HG02981 (cell line): ENCODE results near the gene TENM3.

ENCODE experiments used
- ATAC-seq: cut with Tn5 transposase; IDR thresholded peaks from one replicate; pipeline ENCODE4 v1.9.1; 2021; ENCODE audit warnings: mild to moderate bottlenecking, moderate library complexity; ENCODE audit not compliant: unreplicated experiment

The TENM3 gene

DNA sequence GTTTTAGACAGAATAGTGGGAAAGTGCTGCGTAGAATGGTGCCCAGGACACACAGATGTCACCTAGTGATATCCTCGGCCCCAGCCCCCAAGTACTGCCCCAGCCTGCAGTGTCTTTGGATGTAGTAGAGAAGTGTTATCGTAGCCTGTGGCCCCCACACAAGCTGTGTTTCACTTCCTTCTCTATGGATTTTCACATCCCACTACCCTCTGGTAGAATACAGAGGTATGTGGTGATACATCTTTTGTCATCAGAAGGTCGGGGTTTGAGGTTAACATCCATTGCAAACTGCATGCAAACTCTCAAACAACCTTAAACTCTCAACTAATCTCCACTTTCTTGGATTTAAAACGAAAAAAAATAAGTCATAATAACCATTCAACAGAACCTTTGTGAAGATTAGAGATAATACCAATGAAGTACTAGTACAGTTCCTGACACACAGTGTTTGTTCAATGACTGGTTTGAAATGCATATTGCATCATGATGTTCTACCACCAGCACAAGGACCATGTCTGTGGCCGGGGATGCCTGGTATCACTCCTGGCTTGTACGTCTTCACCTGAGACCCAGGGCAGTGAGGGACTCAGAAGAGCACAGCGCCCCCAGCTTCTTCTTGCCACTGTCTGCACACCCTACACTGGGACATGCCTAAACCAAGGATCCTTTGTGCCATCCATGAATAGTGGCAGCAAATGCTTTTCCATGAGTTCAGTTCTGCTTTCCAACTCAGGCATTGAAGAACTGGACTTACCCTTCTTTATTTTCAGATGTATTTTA, 406.7 kb downstream of the TENM3 start:
- ATAC-seq: no peak

DNA sequence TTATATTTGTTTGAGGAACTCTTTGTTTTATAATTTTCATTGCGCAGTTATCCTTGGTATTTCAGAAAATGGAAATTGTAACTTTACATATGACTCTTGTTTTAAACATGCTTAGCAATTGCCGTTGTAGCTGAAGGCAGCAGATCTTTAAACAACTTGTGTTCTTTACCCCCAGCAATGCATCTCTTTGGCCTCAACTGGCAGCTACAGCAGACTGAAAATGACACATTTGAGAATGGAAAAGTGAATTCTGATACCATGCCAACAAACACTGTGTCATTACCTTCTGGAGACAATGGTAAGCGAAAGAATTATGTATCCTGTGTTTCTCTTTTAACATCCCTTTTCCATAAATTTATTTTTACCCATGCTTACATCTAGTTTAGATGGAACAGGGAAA, 410.4 kb downstream of the TENM3 start:
- no peak for ATAC-seq

DNA sequence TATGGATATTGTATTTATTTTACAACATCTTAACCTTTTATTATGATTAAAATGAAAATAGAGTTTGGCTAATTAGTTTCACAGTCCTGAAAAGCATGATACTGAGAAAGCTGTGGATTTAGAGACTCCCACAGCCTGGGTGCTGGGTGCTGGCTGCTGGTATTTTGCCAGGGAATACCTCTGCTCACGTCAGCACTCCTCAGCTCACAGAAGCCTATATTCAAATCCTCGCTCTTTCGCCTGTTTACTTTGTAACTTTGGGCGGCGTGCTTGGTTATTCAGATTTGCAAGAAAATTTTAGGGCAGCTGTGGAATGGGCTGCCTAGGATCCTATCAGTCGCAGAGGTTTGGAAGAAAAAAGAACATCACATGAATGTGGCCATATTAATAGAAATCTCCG, 412.1 kb downstream of the TENM3 start:
- no peak for ATAC-seq

DNA sequence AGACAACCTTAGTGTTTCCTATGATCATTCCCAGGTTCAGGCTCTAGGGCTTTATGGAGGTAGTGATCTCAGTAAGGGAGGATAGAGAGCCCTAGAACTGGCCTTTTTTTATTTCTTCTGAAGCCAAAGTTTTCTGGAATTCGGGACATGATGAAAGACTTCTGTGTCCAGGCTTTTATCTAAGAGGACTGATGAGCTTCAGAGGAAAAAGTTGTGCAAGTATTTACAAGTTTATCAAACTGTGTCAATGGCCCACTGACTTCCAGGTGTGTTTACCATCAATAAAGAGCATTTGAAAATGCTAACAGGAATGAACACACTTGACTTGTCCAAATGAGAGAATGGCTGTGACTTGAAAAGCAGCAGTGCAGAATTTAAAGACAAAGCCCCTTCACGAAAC, 419.3 kb downstream of the TENM3 start:
- ATAC-seq: no peak

DNA sequence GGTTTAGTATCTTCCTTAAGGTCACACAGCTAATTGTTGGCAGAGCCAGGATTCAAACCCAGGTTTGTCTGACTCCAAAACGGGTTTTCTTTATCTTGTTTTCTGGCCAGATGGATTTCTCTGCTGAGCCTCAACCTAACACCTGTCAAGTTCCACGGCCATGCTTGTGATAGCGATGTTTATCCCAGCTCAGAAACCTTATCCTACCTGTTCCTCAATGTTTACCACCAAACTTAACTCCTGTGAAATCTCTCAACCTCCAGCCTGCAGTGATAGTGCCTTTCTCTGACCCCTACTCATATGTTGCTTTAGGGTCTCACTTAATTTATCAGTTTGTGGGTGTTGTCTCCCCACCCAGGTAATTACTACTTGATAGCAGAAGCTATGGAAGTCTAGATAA, 428.0 kb downstream of the TENM3 start:
- ATAC-seq: no peak

DNA sequence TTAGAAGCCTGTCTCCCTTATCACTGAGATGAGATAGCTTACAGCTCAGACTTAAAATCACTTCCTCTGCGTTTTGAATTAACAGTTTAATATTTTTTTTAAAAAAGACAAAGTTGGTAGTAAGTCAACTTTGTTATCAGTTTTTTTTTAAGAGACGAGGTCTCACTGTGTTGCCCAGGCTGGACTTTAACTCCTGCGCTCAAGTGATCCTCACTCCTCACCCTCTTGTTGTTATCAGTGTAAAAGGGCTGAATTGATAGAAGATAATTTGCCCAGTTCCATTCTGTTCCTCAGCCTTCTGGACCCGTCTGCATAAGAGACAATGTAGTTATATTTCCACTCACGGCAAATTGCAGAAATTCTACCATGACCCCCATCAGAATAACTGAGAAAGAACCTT, 428.5 kb downstream of the TENM3 start:
- no peak for ATAC-seq

DNA sequence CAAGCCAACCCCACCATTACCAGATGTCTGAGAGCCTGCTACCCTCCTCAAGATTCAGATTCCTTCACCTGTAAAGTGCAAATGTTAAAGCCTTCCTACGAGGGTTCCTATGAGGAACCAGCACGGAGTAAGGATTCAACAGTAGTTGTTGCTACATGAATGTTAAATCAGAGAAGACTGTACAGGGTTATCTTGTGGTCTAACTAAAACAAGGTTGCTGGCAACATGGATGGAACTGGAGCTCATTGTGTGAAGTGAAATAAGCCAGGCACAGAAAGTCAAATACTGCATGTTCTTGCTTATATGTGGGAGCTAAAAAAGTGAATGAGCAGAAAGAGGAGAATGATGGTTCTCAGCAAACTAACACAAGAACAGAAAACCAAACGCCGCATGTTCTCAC, 435.4 kb downstream of the TENM3 start:
- no peak for ATAC-seq

DNA sequence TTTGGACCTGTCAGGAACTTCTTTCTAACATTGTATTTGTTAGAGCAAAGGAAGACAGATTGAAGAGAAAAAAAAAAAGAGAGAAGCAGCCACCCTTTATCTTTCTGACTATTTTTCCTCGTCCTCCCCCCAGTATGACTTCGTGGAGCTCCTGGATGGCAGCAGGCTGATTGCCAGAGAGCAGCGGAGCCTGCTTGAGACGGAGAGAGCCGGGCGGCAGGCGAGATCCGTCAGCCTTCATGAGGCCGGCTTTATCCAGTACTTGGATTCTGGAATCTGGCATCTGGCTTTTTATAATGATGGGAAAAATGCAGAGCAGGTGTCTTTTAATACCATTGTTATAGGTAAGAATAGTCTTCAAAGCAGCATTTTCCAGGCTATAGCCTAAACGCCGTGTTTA, 436.3 kb downstream of the TENM3 start:
- ATAC-seq: no peak

DNA sequence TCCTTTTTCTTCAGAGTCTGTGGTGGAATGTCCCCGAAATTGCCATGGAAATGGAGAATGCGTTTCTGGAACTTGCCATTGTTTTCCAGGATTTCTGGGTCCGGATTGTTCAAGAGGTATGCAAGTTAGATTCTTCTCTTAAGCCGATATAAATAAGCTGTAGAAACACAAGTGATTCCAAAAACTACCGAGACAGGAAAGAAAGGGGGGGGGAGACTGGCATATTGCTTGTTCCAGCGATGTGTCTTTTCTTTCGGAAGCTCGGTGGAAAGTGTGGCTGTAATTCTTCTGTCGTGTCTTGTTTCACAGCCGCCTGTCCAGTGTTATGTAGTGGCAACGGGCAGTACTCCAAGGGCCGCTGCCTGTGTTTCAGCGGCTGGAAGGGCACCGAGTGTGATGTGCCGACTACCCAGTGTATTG, 437.0 kb downstream of the TENM3 start:
- ATAC-seq: no peak

DNA sequence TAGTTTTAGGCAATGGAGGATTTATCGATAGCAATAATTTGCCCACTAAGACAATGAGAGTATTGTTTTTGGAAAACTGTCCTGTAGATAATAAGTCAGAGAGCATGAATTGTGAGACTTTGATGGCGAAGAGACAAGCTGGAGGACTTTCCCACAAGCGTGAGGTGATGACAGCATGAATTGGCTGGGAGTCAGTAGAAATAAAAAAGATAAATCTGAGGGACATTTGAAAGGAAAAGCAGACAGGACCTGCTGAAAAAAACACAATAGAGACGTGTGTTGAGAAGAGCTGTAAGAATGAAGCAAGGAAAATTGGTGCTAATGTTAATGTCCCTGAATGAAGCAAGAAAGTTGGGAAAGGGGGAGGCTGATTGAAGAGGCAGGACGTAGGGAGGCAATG, 440.5 kb downstream of the TENM3 start:
- ATAC-seq: no peak

DNA sequence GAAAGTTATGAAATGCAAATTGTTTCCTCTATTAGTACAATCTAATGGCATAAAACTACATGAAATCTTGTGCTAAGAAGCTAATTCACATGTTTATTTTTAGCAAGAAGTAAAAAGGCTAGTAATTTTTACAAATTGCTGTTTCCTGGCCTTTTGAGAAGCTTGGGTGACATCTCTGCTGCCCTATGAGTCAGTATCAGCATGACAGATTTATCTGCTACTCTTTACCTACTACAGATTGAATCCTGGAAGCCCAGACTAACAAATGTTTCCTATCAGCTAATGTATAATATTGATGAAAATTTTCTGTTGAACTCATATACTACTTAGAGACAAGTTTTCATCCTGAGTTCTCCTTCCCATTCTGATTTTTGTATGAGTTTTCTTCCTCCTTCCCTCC, 441.6 kb downstream of the TENM3 start:
- no peak for ATAC-seq

DNA sequence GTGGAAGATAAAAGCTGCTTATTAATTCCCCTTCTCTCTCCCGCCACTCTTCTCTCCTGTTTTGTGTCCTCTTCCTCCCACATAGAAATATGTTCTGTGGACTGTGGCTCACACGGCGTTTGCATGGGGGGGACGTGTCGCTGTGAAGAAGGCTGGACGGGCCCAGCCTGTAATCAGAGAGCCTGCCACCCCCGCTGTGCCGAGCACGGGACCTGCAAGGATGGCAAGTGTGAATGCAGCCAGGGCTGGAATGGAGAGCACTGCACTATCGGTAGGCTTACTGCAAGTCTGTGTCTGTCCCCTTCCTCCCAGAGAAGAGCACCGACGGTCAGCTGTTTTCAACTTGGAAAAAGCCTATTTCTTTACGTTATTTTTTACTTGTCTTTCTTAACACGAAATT, 444.9 kb downstream of the TENM3 start:
- ATAC-seq: no peak

DNA sequence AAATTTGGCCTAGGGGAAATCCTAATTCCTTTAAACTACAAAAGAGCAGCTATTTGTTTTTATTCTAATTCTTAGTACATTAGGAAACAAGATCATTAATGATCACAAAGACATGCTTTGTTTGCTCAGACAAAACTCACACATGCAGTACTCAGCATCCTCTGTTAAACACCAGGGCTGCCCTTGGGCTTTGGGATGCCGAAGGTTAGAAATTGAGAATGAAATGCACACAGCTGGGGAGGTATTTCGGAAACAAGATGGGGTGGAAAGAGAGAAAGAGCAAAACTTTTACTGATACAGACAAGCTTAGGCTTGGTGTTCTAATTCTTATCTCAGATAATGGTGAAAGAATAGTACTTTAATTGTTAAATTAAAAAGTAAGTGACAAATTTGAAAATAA, 451.3 kb downstream of the TENM3 start:
- no peak for ATAC-seq

DNA sequence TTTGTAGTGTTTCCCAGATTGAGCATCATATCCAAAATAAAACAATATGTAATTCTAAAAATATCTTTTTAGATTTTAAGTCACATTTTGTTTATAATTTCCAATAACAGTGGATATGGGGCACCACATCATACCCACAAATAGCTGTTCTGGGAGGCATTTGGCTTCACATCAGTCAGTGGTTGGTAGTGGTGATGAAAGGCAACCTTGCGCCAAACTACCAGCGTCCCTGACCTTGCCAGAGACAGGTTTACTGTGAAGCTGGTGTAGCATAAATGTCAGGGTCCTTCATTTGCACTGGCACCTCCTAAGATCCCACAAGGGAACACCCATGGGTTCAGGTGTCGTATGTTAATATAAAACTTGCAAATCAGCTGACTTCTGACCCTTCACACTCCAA, 451.8 kb downstream of the TENM3 start:
- ATAC-seq: no peak

DNA sequence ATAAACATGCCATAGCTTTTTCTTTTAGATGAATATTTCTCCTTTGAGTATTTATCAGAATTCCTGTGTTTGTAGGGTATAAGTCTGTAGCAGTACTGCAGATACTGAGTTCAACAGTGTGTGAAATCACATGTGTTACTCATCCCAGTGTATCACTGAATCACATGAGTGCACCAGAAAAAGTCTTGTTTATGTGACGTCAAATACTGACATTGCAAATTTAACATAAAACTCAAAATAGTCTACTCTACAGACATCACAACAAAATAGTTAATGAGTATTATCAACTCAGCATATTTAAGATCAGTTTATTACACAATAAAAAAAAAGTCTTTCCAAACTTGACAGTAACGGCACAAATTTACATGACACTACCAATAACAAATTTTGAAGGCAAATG, 452.6 kb downstream of the TENM3 start:
- ATAC-seq: no peak

DNA sequence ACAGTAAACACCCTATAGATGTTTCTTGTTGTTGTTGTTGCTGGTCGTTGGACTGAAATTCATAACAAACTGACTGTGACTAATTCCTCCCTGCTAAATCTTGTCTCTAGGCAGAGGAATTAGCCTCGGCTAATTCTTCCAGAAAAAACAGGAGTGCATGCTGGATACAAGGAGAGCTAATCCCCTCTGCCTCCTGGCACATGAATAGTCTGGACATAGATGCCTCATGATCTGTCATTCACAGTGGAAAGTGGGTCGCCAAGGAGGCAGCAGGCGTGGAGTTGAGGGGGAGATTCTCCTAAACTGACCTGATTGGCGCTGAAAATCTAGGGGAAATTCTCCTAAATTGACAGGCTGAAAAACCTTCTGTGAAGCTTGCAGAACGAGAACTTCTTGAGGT, 453.9 kb downstream of the TENM3 start:
- ATAC-seq: no peak

DNA sequence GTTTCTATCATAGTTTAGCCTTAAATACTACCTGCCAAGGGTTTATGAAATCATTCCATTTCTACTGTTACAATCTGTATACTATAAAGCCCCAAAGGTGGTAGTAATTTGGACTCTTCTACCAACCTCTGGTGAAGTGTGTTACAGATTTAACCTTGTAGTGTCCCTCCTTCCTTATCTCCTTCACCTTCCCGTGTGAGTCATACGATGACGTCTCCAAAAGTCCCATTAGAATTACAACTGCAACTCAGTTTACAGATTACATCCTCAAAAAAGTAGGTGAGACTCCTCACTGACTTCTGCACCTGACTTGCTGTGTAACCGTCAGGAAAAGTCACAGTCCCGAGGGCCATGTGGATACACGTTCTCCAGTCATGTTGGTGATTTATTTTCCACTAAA, 455.0 kb downstream of the TENM3 start:
- no peak for ATAC-seq

DNA sequence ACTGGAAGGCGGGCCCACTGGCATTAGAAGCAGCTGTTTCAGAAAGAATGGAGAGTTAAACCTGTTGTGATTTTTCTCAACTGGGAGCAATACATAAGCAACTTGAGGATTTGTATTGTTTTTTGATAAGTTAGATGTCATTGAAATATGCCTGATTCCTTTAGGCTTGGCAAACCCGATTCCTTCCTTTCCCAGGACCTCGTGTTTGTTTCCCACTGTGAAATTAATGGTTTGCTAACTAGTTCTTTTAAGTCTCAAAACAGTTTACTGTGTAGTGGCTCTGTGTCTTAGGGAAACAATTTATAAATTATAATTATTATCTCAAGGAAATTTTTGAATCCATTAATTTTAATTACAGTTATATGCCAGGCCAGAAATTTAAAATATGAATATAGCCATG, 456.0 kb downstream of the TENM3 start:
- no peak for ATAC-seq

DNA sequence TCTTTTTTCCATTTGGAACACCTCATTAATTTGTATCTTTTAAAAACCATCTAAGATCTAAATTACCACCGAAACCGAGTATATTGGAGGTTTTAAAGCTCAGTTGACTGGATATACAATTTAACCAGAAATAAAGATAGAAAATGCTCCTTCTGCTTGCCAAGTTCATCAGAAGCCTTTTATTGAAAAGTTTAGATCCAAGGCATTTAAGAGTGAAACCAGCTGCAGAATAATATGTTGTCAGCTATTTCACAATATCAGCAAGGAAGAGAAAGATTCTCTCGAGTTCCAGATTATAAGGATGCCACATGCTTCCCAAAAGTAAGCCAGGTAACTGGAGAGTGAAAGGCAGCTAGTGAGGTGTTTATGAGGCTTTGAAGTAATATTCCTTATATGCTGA, 456.6 kb downstream of the TENM3 start:
- no peak for ATAC-seq

DNA sequence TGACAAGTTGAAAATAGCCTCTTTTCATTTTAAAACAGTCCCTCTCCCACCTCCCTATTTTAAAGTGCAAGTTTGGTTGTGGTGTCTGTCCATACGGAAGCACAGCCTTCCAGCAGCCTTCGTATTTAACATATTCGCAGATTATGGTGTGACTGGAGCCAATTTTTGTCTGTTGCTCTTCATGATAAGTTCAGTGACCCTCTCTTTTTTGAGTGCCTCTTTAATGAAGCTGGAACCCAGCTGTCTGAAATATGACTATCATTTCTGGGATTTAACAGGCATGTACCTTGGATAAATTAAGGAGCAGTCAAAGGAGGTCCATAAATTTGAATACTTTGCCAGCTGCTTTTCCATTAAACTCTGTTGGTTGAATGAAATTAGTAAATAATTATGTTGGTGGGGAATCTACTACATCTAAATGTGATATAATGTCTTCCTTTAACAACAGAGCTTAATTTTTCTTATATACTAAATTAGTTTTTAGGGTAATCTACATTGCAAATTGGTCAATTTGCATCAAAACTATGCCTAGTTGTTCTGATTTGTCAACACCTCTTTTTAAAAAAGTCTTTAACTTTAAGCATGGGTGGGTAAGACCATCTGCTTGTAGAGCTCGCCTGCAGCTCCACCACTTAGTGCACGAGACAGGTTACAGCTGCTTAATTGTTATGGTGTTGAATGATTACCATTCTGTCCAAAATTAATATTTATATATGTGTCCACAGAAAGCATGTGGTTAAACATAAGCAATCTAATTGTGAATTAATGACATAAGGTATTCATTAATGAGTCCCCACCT, 457.4 kb downstream of the TENM3 start:
- no peak for ATAC-seq

DNA sequence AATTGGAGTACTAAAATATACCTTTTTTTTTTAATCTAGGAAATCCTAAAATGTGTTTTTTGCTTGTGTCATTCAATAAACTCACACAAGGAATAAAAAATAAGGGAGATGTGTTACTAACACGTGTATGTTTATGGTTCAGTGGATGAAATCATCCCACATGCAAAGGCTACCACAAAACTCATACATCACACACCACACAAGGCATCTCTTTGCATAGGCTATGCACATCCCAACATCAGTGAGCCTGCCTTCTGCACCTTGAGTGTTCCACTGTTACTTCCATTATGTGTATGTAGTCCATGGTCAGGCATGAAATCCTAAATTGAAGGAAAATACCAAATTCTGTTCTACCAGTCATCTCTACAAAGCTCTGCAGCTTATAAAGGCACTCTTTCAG, 460.9 kb downstream of the TENM3 start:
- no peak for ATAC-seq

DNA sequence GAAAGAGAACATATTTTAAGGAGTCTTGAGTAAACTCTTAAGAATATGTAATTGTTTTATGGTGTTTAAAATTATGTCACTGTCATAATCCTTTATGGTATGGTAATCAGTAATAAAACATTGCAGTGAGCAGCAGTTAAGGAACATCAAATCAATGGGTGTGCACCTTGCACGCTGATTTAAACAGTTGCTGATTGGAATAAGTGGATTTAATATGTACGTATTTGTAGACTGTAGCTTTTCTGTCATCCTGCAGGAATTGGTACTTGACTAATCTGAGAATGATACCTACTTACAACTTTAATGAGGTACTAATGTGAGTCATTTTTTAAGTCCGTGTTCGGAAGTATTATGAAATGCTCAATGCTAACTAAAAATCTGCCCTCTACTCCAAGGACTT, 461.7 kb downstream of the TENM3 start:
- no peak for ATAC-seq

DNA sequence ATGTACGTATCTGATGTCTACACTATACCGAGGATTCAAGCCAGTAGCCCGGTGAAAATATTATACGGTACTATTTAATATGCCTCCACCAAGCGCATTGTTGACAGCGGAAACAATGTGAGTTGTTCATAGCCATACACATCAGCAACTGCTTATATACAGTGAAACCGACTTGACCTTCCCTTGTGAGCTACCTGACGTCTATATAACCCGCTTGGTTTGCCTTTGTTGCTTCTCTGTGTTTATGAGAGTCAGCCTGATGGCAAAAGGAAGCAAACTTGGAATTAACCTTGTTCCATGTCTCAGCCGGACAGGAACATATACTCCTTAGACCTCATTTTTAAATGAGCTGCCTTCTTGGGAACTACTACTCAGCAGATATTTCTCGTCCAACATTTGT, 462.2 kb downstream of the TENM3 start:
- no peak for ATAC-seq
